ENCODE results near the gene TLL2. TPM values are rescaled to one million over a fixed set of nuclear protein-coding genes. Genes with fewer than 3 reads are reported as not detected.

TLL2 gene
- total RNA-seq, 1 donor from 2014 or later = 2.8 TPM

DNA sequence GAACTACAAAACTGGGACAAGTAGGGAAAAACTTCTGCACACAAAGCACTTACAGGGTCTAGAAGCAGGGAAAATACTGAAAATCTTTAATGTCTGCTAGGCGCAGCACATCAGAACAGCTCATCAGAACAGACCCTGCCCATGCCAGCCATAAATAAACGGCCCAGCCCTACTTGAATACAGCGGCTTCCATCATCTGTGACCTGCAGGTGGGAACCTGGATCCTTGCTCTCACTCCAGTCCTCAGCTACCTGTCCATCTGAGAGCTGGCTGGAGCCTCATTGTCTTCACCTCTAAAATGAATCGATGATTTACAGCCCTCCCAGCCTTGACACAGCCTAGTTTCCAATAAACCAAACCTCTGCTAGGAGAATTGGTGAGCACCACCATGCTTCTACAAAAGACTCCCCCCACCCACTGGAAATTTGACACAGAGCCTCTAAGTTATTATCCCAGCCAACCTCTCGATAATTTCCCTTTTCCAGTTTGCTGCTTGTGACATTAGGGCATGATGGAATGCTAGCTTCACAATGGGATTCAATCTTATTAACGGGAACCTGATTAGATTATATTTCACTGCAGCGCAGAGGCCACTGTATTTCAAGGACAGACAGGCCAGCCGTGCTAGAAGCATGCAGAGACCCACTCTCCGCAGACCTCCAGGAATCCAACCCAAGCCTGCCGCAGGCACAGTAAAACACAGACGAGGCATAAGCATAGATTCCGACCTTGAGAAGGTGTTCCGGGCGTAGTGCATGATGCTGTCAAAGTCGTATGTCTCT, 93.3 kb downstream of the TLL2 start:
- H3K27me3 ChIP-seq (ENCODE audit: control insufficient read depth, insufficient read depth, low read length) = no peaks in the 10 kb centered on the region
- no peak for DNase-seq (ENCODE audit: low read depth)
- TF ChIP-seq, protein P1, sequence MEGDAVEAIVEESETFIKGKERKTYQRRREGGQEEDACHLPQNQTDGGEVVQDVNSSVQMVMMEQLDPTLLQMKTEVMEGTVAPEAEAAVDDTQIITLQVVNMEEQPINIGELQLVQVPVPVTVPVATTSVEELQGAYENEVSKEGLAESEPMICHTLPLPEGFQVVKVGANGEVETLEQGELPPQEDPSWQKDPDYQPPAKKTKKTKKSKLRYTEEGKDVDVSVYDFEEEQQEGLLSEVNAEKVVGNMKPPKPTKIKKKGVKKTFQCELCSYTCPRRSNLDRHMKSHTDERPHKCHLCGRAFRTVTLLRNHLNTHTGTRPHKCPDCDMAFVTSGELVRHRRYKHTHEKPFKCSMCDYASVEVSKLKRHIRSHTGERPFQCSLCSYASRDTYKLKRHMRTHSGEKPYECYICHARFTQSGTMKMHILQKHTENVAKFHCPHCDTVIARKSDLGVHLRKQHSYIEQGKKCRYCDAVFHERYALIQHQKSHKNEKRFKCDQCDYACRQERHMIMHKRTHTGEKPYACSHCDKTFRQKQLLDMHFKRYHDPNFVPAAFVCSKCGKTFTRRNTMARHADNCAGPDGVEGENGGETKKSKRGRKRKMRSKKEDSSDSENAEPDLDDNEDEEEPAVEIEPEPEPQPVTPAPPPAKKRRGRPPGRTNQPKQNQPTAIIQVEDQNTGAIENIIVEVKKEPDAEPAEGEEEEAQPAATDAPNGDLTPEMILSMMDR (IDR thresholded peaks at IDR 0.05; ENCODE audit: insufficient read depth, low read length, poor library complexity, severe bottlenecking) = no peak
- no peaks in the 10 kb centered on the region for H3K36me3 ChIP-seq (ENCODE audit: control insufficient read depth, insufficient read depth, low read length)
- no peak overlapping the region for H3K4me3 ChIP-seq (ENCODE audit: low read depth, low read length)

- Histone ChIP-seq H3K4me3 (ENCODE audit: low read depth, low read length) (no peak overlapping the region), H3K27me3 (ENCODE audit: control insufficient read depth, insufficient read depth, low read length) (no peaks in the 10 kb centered on the region), H3K36me3 (ENCODE audit: control insufficient read depth, insufficient read depth, low read length) (no peaks in the 10 kb centered on the region)
- TF ChIP-seq, protein P1 (IDR thresholded peaks at IDR 0.05; ENCODE audit: insufficient read depth, low read length, poor library complexity, severe bottlenecking) = no peak
- DNase-seq (ENCODE audit: low read depth) = no peak
Observed at GRCh38 chr10:96419351-96419750, 94.4 kb downstream of the TLL2 start.

GRCh38 chr10:96418582-96418981, 95.1 kb downstream of the TLL2 start:
- no peak for DNase-seq (ENCODE audit: low read depth)
- TF ChIP-seq, protein P1 (IDR thresholded peaks at IDR 0.05; ENCODE audit: insufficient read depth, low read length, poor library complexity, severe bottlenecking) = no peak
- no peak overlapping the region for H3K4me3 ChIP-seq (ENCODE audit: low read depth, low read length)
- H3K36me3 ChIP-seq (ENCODE audit: control insufficient read depth, insufficient read depth, low read length) = no peaks in the 10 kb centered on the region
- no peaks in the 10 kb centered on the region for H3K27me3 ChIP-seq (ENCODE audit: control insufficient read depth, insufficient read depth, low read length)

DNA sequence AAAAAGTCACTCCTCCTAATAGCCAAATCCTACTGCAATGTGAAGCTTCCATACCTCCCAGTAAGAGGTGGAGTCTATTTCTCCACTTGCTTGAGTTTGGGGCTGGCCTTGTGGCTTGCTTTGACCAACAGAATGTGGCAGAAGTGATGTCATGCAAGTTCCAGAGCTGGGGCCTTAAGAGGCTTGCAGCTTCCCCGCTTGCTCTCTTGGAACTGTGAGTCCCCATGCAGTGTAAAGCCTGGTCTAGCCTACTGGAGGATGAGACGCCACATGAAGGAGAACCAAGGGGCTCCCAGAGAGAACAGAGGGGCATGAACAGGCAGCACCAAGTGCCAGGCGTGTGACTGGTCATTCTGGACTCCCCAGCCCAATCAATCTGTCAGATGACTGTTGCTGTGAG, 96.3 kb downstream of the TLL2 start:
- H3K4me3 ChIP-seq (ENCODE audit: low read depth, low read length) = no peak overlapping the region
- TF ChIP-seq, protein P1 (IDR thresholded peaks at IDR 0.05; ENCODE audit: insufficient read depth, low read length, poor library complexity, severe bottlenecking) = no peak
- H3K27me3 ChIP-seq (ENCODE audit: control insufficient read depth, insufficient read depth, low read length) = no peaks in the 10 kb centered on the region
- no peaks in the 10 kb centered on the region for H3K36me3 ChIP-seq (ENCODE audit: control insufficient read depth, insufficient read depth, low read length)
- DNase-seq (ENCODE audit: low read depth) = peak; percentile 29

DNA sequence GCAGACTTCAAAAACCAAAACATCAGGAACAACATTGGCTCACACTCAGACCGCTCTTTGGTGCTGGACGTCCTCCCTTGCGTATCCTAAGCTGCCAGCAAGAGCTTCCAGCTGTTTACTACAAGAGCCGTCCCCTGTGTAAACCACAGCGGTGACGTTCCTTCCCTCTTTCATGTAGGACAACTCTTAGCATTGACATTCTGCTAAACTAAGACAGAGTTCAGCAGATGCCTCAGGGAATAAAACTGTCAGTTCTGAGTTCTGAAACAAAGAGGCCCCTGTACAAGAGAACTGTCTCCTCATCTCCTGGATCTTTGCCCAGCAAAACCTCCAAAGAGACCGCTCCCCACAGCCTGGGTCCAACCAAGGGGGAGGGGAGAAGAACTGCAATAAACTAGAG, 97.1 kb downstream of the TLL2 start:
- TF ChIP-seq, protein P1 (IDR thresholded peaks at IDR 0.05; ENCODE audit: insufficient read depth, low read length, poor library complexity, severe bottlenecking) = no peak
- H3K36me3 ChIP-seq (ENCODE audit: control insufficient read depth, insufficient read depth, low read length) = no peaks in the 10 kb centered on the region
- DNase-seq (ENCODE audit: low read depth) = no peak

More for the DNA sequence above, 97.1 kb downstream of the TLL2 start:
- no peak overlapping the region for H3K4me3 ChIP-seq (ENCODE audit: low read depth, low read length)
- no peaks in the 10 kb centered on the region for H3K27me3 ChIP-seq (ENCODE audit: control insufficient read depth, insufficient read depth, low read length)
